SU-DHL-6 (cell line): Measurements from ENCODE around the gene GABRB3.

ENCODE experiments used
- H2AFZ ChIP-seq: fragments of 200-600 bp; sonication (generic); 2 replicates; pipeline ENCODE4 v1.6.1; 2014; ENCODE audit warnings: low read depth, mild to moderate bottlenecking, moderate library complexity, mixed read lengths, antibody characterized with exemption, low read length; ENCODE audit not compliant: severe bottlenecking
- H3F3A ChIP-seq: fragments of 200-600 bp; shearing (Covaris generic); 2 replicates; pipeline ENCODE4 v1.6.0; 2016; ENCODE audit warnings: antibody characterized with exemption, mild to moderate bottlenecking; ENCODE audit not compliant: insufficient read depth
- H3K27ac ChIP-seq: fragments of 200-600 bp; sonication (generic); 2 replicates; pipeline ENCODE4 v1.5.1; 2016; ENCODE audit warnings: low read depth, mild to moderate bottlenecking, low read length, moderate library complexity, mixed read lengths
- H3K27me3 ChIP-seq: fragments of 200-600 bp; sonication (generic), shearing (Covaris generic); 2 replicates; pipeline ENCODE4 v1.6.0; 2014; ENCODE audit warnings: mild to moderate bottlenecking, low read length
- H3K36me3 ChIP-seq: fragments of 200-600 bp; sonication (generic); 2 replicates; pipeline ENCODE4 v1.6.1; 2014; ENCODE audit warnings: mild to moderate bottlenecking, low read length, mixed read lengths
- H3K4me2 ChIP-seq: fragments of 300-600, 200-600 bp; shearing (Covaris generic), sonication (generic); 2 replicates; pipeline ENCODE4 v1.6.0; 2014; ENCODE audit warnings: low read length, low read depth, mild to moderate bottlenecking; ENCODE audit not compliant: poor library complexity, severe bottlenecking
- H3K4me3 ChIP-seq: fragments of 200-600 bp; sonication (generic); 2 replicates; pipeline ENCODE4 v1.5.1; 2014; ENCODE audit warnings: antibody characterized with exemption, low read length, mild to moderate bottlenecking, mixed read lengths; ENCODE audit not compliant: insufficient read depth, poor library complexity, severe bottlenecking
- H3K79me2 ChIP-seq: fragments of 200-600 bp; sonication (generic); 2 replicates; pipeline ENCODE4 v1.6.1; 2014; ENCODE audit warnings: mild to moderate bottlenecking, low read length, moderate library complexity; ENCODE audit not compliant: insufficient read depth
- H3K9ac ChIP-seq: fragments of 200-600 bp; sonication (generic); 2 replicates; pipeline ENCODE4 v1.7.0; 2014; ENCODE audit warnings: mild to moderate bottlenecking, low read length
- H3K9me2 ChIP-seq: fragments of 200-600 bp; sonication (generic); replicated peaks from 2 replicates; pipeline ENCODE4 v1.6.1; 2014; ENCODE audit warnings: low read length; ENCODE audit not compliant: insufficient read depth
- H3K9me3 ChIP-seq: fragments of 200-600 bp; sonication (generic); 2 replicates; pipeline ENCODE4 v1.6.1; 2014; ENCODE audit warnings: low read length, mixed read lengths; ENCODE audit not compliant: insufficient read depth
- H4K20me1 ChIP-seq: fragments of 200-600 bp; sonication (generic); 2 replicates; pipeline ENCODE4 v1.6.1; 2014; ENCODE audit warnings: low read depth, mild to moderate bottlenecking, antibody characterized with exemption, low read length, moderate library complexity, mixed read lengths
- CTCF ChIP-seq: fragments of 200-600 bp; sonication (generic); IDR thresholded peaks from one replicate; pipeline ENCODE4 v1.5.1; 2017; ENCODE audit warnings: antibody characterized with exemption, mild to moderate bottlenecking, low read length, moderate library complexity; ENCODE audit not compliant: insufficient read depth, poor library complexity, severe bottlenecking
- EZH2phosphoT487 ChIP-seq: fragments of 200-600 bp; sonication (generic), shearing (Covaris generic); conservative IDR thresholded peaks from 2 replicates; pipeline ENCODE4 v1.6.1; 2018; ENCODE audit warnings: mild to moderate bottlenecking, antibody characterized with exemption, low read length, moderate library complexity, mixed read lengths

GABRB3 gene

GRCh38 chr15:26716069-26716468, 56.8 kb downstream of the GABRB3 start:
- Histone ChIP-seq H3K9me2 (no peaks in the 10 kb centered on the region), H3K4me2 (no peak overlapping the region), H3K4me3 (no peak overlapping the region), H3K9ac (no peak overlapping the region), H3K27ac (no peak overlapping the region), H2AFZ (no peak overlapping the region), H3K36me3 (no peaks in the 10 kb centered on the region), H3K79me2 (no peaks in the 10 kb centered on the region), H4K20me1 (no peaks in the 10 kb centered on the region), H3F3A (no peaks in the 10 kb centered on the region), H3K27me3 (no peaks in the 10 kb centered on the region), H3K9me3 (no peaks in the 10 kb centered on the region)
- TF ChIP-seq CTCF (no peak), EZH2phosphoT487 (no peak)

GRCh38 chr15:26713498-26713897, 59.4 kb downstream of the GABRB3 start:
- H3K4me3 ChIP-seq = no peak overlapping the region
- no peaks in the 10 kb centered on the region for H3K9me3 ChIP-seq
- H3K36me3 ChIP-seq = no peaks in the 10 kb centered on the region
- TF ChIP-seq CTCF (no peak), EZH2phosphoT487 (no peak)
- H3K9ac ChIP-seq = no peak overlapping the region
- H3F3A ChIP-seq = no peaks in the 10 kb centered on the region
- no peaks in the 10 kb centered on the region for H4K20me1 ChIP-seq
- no peaks in the 10 kb centered on the region for H3K9me2 ChIP-seq
- no peaks in the 10 kb centered on the region for H3K27me3 ChIP-seq
- no peak overlapping the region for H2AFZ ChIP-seq
- no peak overlapping the region for H3K27ac ChIP-seq
- H3K79me2 ChIP-seq = no peaks in the 10 kb centered on the region
- H3K4me2 ChIP-seq = no peak overlapping the region

- no peaks in the 10 kb centered on the region for H3K27me3 ChIP-seq
- no peak overlapping the region for H3K4me3 ChIP-seq
- H3K9me3 ChIP-seq = no peaks in the 10 kb centered on the region
- TF ChIP-seq EZH2phosphoT487 (no peak), CTCF (no peak)
- no peaks in the 10 kb centered on the region for H3K36me3 ChIP-seq
- H3K27ac ChIP-seq = no peak overlapping the region
- no peak overlapping the region for H3K4me2 ChIP-seq
- no peaks in the 10 kb centered on the region for H3K9me2 ChIP-seq
- no peaks in the 10 kb centered on the region for H4K20me1 ChIP-seq
- no peak overlapping the region for H2AFZ ChIP-seq
- no peaks in the 10 kb centered on the region for H3F3A ChIP-seq
- no peaks in the 10 kb centered on the region for H3K79me2 ChIP-seq
- no peak overlapping the region for H3K9ac ChIP-seq
Observed at GRCh38 chr15:26712335-26712734, 60.5 kb downstream of the GABRB3 start.

GRCh38 chr15:26711445-26711844, 61.4 kb downstream of the GABRB3 start:
- H3K4me3 ChIP-seq = no peak overlapping the region
- no peaks in the 10 kb centered on the region for H3F3A ChIP-seq
- no peak overlapping the region for H3K4me2 ChIP-seq
- no peaks in the 10 kb centered on the region for H3K36me3 ChIP-seq
- no peaks in the 10 kb centered on the region for H3K79me2 ChIP-seq
- H2AFZ ChIP-seq = no peak overlapping the region
- no peaks in the 10 kb centered on the region for H3K27me3 ChIP-seq
- no peak overlapping the region for H3K9ac ChIP-seq
- no peaks in the 10 kb centered on the region for H3K9me2 ChIP-seq
- no peaks in the 10 kb centered on the region for H4K20me1 ChIP-seq
- H3K27ac ChIP-seq = no peak overlapping the region
- TF ChIP-seq EZH2phosphoT487 (no peak), CTCF (no peak)
- no peaks in the 10 kb centered on the region for H3K9me3 ChIP-seq
